Neutrophil (primary cell): ENCODE data around the gene SNX18.
A peak's percentile ranks its signal among the peaks of the same experiment; 100 is the strongest.
"Not testable (repeated sequence)": the region's sequence is repeated elsewhere in the genome, so short reads cannot be mapped to it uniquely, and the experiment has no call there.

Experiments used
- H3K27ac ChIP-seq: fragments of 200-600 bp; sonication (generic); 2 replicates; pipeline ENCODE4 v1.5.1; 2016; ENCODE audit warnings: mild to moderate bottlenecking, moderate library complexity
- H3K27me3 ChIP-seq: fragments of 200-600 bp; sonication (generic); 2 replicates; pipeline ENCODE4 v1.6.0; 2016; ENCODE audit warnings: mild to moderate bottlenecking
- H3K36me3 ChIP-seq: fragments of 200-600 bp; sonication (generic); 2 replicates; pipeline ENCODE4 v1.5.1; 2017
- H3K4me1 ChIP-seq, 2 experiments: fragments of 200-600 bp in 1 of 2; sonication (generic) in 1 of 2; 1 replicate in 1 of 2; 2 replicates in 1 of 2; pipeline versions ENCODE4 v1.5.1 to v1.6.1; 2013 to 2016; ENCODE audit warnings: low read depth in 1 of 2, low read length in 1 of 2, mild to moderate bottlenecking in 1 of 2, moderate library complexity in 1 of 2; ENCODE audit not compliant: control insufficient read depth in 1 of 2, insufficient read depth in 1 of 2
- H3K4me3 ChIP-seq, 2 experiments: fragments of 200-600 bp in 1 of 2; sonication (generic) in 1 of 2; 1 replicate in 1 of 2; 2 replicates in 1 of 2; pipeline ENCODE4 v1.5.1; 2013 to 2016; ENCODE audit warnings: low read depth in 1 of 2, low read length in 1 of 2, mild to moderate bottlenecking in 1 of 2, moderate library complexity in 1 of 2
- H3K9me3 ChIP-seq: fragments of 200-600 bp; sonication (generic); 2 replicates; pipeline ENCODE4 v1.5.1; 2016
- CTCF ChIP-seq: fragments of 200-600 bp; sonication (generic); IDR thresholded peaks from 2 replicates; pipeline ENCODE4 v1.5.1; 2016; ENCODE audit warnings: antibody characterized with exemption

Gene SNX18

GRCh38 chr5:54529565-54529964, 12.0 kb downstream of the SNX18 start:
- no peaks in the 10 kb centered on the region for H3K27me3 ChIP-seq
- peaks cover 25% of the 10 kb centered on the region for H3K36me3 ChIP-seq
- peaks cover 82 to 91% of the 10 kb centered on the region in 2 experiments for H3K4me1 ChIP-seq
- H3K4me3 ChIP-seq, result no peak overlapping the region
- peak overlapping the region; percentile 59 for H3K27ac ChIP-seq
- no peak for TF ChIP-seq CTCF
- H3K9me3 ChIP-seq, result no peaks in the 10 kb centered on the region

- Histone ChIP-seq H3K27me3 (no peaks in the 10 kb centered on the region), H3K4me3 (no peak overlapping the region), H3K4me1 (peaks cover 76 to 89% of the 10 kb centered on the region in 2 experiments), H3K9me3 (no peaks in the 10 kb centered on the region), H3K27ac (peak overlapping the region; percentile 49), H3K36me3 (peaks cover 11% of the 10 kb centered on the region)
- no peak for TF ChIP-seq CTCF
These were observed 14.0 kb downstream of the SNX18 start for GRCh38 chr5:54531546-54531945.

GRCh38 chr5:54533541-54534190, 16.1 kb downstream of the SNX18 start:
- Histone ChIP-seq H3K27ac (peak overlapping the region; percentile 48), H3K4me3 (no peak overlapping the region), H3K36me3 (no peaks in the 10 kb centered on the region), H3K4me1 (peaks cover 74 to 85% of the 10 kb centered on the region in 2 experiments), H3K27me3 (no peaks in the 10 kb centered on the region), H3K9me3 (no peaks in the 10 kb centered on the region)
- no peak for TF ChIP-seq CTCF

GRCh38 chr5:54534191-54535004, 16.8 kb downstream of the SNX18 start:
- peaks cover 74 to 85% of the 10 kb centered on the region in 2 experiments for H3K4me1 ChIP-seq
- no peaks in the 10 kb centered on the region for H3K9me3 ChIP-seq
- peak overlapping the region; percentile 48 for H3K27ac ChIP-seq
- H3K27me3 ChIP-seq, result no peaks in the 10 kb centered on the region
- H3K36me3 ChIP-seq, result no peaks in the 10 kb centered on the region
- TF ChIP-seq CTCF, result no peak
- no peak overlapping the region for H3K4me3 ChIP-seq

GRCh38 chr5:54535149-54535844, 17.7 kb downstream of the SNX18 start:
- H3K9me3 ChIP-seq, result no peaks in the 10 kb centered on the region
- H3K4me1 ChIP-seq, result peaks cover 74 to 82% of the 10 kb centered on the region in 2 experiments

GRCh38 chr5:54536375-54536774, 18.8 kb downstream of the SNX18 start:
- H3K36me3 ChIP-seq, H3K27me3 ChIP-seq, H3K9me3 ChIP-seq, H3K4me3 ChIP-seq: not testable (repeated sequence)
- Histone ChIP-seq H3K4me1 (peaks cover 77 to 78% of the 10 kb centered on the region in 2 experiments), H3K27ac (peak overlapping the region; percentile 59)

More at GRCh38 chr5:54535149-54535844, 17.7 kb downstream of the SNX18 start:
- H3K36me3 ChIP-seq, result no peaks in the 10 kb centered on the region
- no peaks in the 10 kb centered on the region for H3K27me3 ChIP-seq
- no peak overlapping the region for H3K4me3 ChIP-seq
- H3K27ac ChIP-seq, result peak overlapping the region; percentile 48
- TF ChIP-seq CTCF, result no peak

- H3K27me3 ChIP-seq, H3K9me3 ChIP-seq, H3K4me3 ChIP-seq, H3K36me3 ChIP-seq: not testable (repeated sequence)
- Histone ChIP-seq H3K4me1 (peaks cover 77 to 78% of the 10 kb centered on the region in 2 experiments), H3K27ac (peak overlapping the region; percentile 59)
These were observed 19.3 kb downstream of the SNX18 start for GRCh38 chr5:54536861-54537260.
